Stimulated activated CD8-positive, alpha-beta memory T cell treated with anti-CD3 and anti-CD28 coated beads, Interleukin-12 subunit alpha, Interleukin-12 subunit beta, amount 100 ng/mL, for 24 hours (primary cell): ENCODE data around the gene XXYLT1.

Experiments
- DNase-seq: peaks from one replicate; pipeline ENCODE4 v3.0.0-alpha.2; 2020; ENCODE audit errors: extremely low read depth

Gene XXYLT1

GRCh38 chr3:195028877-195029606 is 241.9 kb downstream of the XXYLT1 start:
- no peak for DNase-seq

- no peak for DNase-seq
Measured at GRCh38 chr3:195025884-195026200, 245.1 kb downstream of the XXYLT1 start.

DNA sequence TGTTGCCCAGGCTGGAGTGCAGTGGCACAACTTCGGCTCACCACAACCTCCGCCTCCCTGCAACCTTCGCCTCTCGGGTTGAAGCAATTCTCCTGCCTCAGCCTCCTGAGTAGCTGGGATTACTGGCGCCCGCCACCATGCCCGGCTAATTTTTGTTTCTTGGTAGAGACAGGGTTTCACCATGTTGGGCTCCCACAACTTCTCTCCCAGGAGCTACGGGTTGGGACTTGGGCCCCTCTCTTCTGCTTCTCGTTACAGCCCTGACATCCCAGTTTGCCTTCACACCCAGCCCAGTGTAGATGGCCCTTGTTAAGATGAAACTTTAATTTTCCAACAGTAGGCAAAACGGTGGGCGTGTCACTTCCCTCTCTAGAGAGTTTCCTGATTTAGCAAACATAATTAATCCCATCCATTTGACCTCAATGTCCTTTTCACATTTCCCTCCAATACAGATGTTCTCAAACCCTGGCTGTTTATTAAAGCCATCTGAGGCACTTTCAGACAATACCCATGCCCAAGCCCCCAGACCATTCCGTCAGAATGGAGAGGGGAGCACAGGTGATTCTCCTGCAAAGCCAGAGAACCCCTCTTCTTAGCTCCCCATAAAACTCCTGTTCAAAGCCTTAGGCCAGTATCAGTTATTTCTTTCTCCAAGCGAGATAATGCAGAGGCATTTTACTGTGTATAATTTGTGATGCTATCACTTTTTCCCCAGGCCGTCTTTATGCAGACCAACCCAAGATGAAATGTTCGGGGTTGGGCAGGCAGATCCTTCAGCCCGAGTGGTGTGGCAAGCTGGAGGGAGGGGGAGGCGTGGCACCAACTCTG is 245.7 kb downstream of the XXYLT1 start:
- no peak for DNase-seq

GRCh38 chr3:195023989-195024388 is 247.0 kb downstream of the XXYLT1 start:
- DNase-seq: no peak

- DNase-seq: no peak
Measured at GRCh38 chr3:195023576-195023975, 247.4 kb downstream of the XXYLT1 start.

DNA sequence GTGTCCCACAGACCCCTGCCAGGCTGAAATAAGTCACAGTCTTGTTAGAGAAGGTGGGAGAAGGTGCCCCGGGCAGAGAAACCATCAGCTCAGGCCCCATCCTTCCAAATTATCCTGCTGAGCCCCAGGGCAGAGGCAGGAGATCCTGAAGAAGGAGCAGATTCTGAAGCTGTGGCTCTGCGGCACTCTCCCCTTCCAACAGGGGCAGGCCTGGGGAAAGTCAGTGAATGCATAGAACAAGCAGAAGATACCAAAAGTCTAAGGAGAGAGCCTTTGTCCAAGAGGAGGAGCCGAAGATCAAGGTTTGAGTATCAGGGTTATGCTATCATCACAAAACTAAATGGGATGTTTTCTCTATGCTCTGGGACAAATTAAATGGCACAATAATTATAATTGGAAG is 249.3 kb downstream of the XXYLT1 start:
- no peak for DNase-seq

DNA sequence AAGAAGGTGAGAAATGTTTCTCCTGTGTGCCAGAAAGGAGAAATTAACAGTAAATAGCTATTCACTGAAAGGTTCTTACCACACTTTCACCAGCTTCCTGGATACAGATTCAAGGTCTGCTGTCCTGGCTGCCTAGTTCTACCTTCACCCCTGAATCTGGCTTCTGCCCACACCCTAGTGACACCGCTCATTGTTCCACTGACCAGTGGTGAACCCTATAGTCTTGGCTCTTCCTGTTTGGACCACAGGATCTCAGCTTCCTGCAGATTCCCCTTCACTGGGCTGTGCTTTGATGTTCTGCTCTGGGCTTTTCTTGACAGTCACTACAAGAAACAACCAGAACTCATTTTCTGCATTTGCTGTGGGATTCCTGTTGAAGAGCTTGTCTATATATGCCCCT is 250.0 kb downstream of the XXYLT1 start:
- DNase-seq: no peak

DNA sequence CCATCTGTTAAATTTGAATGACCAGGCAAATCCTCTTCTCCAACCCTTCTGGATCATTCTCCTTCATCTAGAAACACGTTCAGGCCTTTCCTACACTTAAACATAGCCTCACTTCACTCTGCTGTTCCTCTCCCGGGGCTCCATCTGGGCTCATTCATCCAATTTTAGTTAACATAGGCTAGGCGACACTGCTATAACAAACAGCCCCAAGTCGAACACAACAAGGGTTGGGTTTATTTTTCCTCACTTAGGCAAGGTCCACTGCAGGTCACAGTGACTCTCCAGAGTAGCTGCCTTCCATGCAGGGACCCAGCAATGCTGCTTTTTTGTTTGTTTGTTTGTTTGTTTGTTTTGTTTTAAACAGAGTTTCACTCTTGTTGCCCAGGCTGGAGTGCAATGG is 250.8 kb downstream of the XXYLT1 start:
- no peak for DNase-seq

DNA sequence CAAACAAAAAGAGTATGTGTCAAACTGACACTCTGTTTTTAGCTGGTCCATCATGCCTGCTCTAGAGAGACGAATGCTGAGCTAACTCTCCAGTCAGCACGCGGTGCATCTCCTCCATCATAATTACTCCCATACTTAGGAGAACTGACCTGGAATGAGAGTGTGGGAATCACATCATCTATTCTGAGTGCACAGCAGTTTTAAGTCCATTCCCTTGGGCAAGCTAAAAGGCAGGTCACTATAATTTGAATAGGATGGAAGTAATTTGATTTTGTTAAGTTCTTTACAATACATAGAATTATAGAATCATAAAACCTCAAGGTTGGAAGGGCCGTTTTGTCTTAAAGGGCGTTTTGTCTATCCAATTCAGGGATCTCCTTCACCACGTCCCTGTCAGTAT is 251.6 kb downstream of the XXYLT1 start:
- DNase-seq: no peak
